Heart left ventricle (tissue), 16 donors: ENCODE data around the gene CBX8. TPM values are rescaled to one million over a fixed set of nuclear protein-coding genes. Genes with fewer than 3 reads are reported as not detected.
A peak's percentile ranks its signal among the peaks of the same experiment; 100 is the strongest.

Experiments used
- ATAC-seq, 4 donors: fragments of 200-7000 bp; cut with Tn5 transposase; one replicate each; pipeline ENCODE4 v1.9.1; 2020 to 2022; ENCODE audit warnings: moderate library complexity in 4 of 4, mild to moderate bottlenecking in 3 of 4, moderate number of reproducible peaks in 1 of 4
- DNase-seq, 5 donors: peaks; one replicate each; pipeline ENCODE4 v3.0.0-alpha.2; 2020
- H3K27ac ChIP-seq, 12 donors: fragments of 200-600 bp; sonication (generic) in 4 of 12; one replicate each; pipeline versions ENCODE4 v1.5.0 to v1.8.0; 2016 to 2022; ENCODE audit warnings: mild to moderate bottlenecking in 2 of 12
- H3K27me3 ChIP-seq, 9 donors: fragments of 200-600 bp; sonication (generic) in 2 of 9; one replicate each; pipeline versions ENCODE4 v1.5.1 to v1.8.0; 2016 to 2022; ENCODE audit warnings: mild to moderate bottlenecking in 3 of 9
- H3K36me3 ChIP-seq, 9 donors: fragments of 200-600 bp; sonication (generic) in 2 of 9; one replicate each; pipeline versions ENCODE4 v1.5.0 to v1.8.0; 2018 to 2022; ENCODE audit warnings: mild to moderate bottlenecking in 2 of 9
- H3K4me1 ChIP-seq, 12 donors: fragments of 200-600 bp; sonication (generic) in 4 of 12; one replicate each; pipeline versions ENCODE4 v1.5.0 to v1.8.0; 2016 to 2022; ENCODE audit warnings: mild to moderate bottlenecking in 3 of 12
- H3K4me3 ChIP-seq, 12 donors: fragments of 200-600 bp; sonication (generic) in 4 of 12; one replicate each; pipeline versions ENCODE4 v1.5.0 to v1.8.0; 2017 to 2022; ENCODE audit warnings: mild to moderate bottlenecking in 9 of 12, moderate library complexity in 4 of 12
- H3K9me3 ChIP-seq, 12 donors: fragments of 200-600 bp; sonication (generic) in 4 of 12; one replicate each; pipeline versions ENCODE4 v1.5.0 to v1.8.0; 2016 to 2022; ENCODE audit warnings: mild to moderate bottlenecking in 1 of 12
- POLR2A ChIP-seq, 2 donors: fragments of 450-650 bp; IDR thresholded peaks; one replicate each; pipeline ENCODE4 v1.6.1; 2017; ENCODE audit warnings: antibody characterized with exemption in 2 of 2, mild to moderate bottlenecking in 2 of 2, moderate library complexity in 2 of 2
- WGBS, 4 donors: extraction: QIAGEN DNeasy Blood & Tissue Kit in 2 of 4; methylation state at CpG; one replicate each; pipeline versions ENCODE4 v1.1.5 to v1.1.7; 2013 to 2018; 5-methylcytosine and 5-hydroxymethylcytosine counted together
- intact Hi-C, 10 donors: fragments of 100-400 bp; cut with DNase I; formaldehyde crosslinking; loops; one replicate each; pipeline versions ENCODE4 v1.11.1 to v1.14.2; 2022
- polyA plus RNA-seq, 2 donors: library from polyadenylated mRNA; stranded (reverse); fragments of 200-250 nt; gene quantifications; one replicate each; pipeline ENCODE4 v1.2.3, GENCODE V29; 2013
- total RNA-seq, 9 donors: library from RNA; depleted of rRNA in 2 of 9; stranded (reverse); fragments of >200 nt in 2 of 9; fragmentation: NEBNext Ultra II Directional in 3 of 9; extraction: Animal tissue kit (Norgen Biotek cat#: 25700) in 3 of 9; gene quantifications; one replicate each; pipeline versions ENCODE4 v1.1.0 to v1.2.4, GENCODE V29; 2016 to 2023
- TF ChIP-seq, protein P1 (sequence below), 12 donors: fragments of 200-600 bp; sonication (generic) in 4 of 12; IDR thresholded peaks; one replicate each; pipeline versions ENCODE4 v1.5.0 to v1.8.0; 2018 to 2022; ENCODE audit warnings: antibody characterized with exemption in 12 of 12, mild to moderate bottlenecking in 5 of 12
- donor health status: ischemic (EF 13 %, LVEDD 7.1; RV severe dilation, severe dysfunction).
- donor health status: healthy with polysubstance abuse.
- donor health status: DM: no; HTN: yes; CAD: no.
- donor health status: DM: no; HTN: no; CAD: no.
- donor health status: ischemic (EF 25% LVEDD 6.9; RV normal size, moderate dysfunction).
- donor health status: ischemic (EF 25% LVEDD 5.7; RV mildly dilated, moderate dysfunction).
- donor health status: healthy.
- donor health status: DM: yes; HTN: yes; CAD: no.
- donor health status: ischemic (EF 35%, LVEDD 5.7; RV mildly dilated, moderate dysfunction).
- donor health status: nonischemic (EF 11% LVEDD 7.7; RV severe dilation, severe dysfunction).
- donor health status: DM: yes; HTN: yes; CAD: no.
- donor health status: PGD.
- donor health status: ischemic (EF 29% LVEDD 5.4; RV normal size, mild dysfunction).
- donor health status: nonischemic (EF 23%, LVEDD 6.1; RV moderate dilation, normal function).

The CBX8 gene
- total and polyA plus RNA-seq, 11 donors = 1.5 to 9.2 (median 5.1) TPM

DNA sequence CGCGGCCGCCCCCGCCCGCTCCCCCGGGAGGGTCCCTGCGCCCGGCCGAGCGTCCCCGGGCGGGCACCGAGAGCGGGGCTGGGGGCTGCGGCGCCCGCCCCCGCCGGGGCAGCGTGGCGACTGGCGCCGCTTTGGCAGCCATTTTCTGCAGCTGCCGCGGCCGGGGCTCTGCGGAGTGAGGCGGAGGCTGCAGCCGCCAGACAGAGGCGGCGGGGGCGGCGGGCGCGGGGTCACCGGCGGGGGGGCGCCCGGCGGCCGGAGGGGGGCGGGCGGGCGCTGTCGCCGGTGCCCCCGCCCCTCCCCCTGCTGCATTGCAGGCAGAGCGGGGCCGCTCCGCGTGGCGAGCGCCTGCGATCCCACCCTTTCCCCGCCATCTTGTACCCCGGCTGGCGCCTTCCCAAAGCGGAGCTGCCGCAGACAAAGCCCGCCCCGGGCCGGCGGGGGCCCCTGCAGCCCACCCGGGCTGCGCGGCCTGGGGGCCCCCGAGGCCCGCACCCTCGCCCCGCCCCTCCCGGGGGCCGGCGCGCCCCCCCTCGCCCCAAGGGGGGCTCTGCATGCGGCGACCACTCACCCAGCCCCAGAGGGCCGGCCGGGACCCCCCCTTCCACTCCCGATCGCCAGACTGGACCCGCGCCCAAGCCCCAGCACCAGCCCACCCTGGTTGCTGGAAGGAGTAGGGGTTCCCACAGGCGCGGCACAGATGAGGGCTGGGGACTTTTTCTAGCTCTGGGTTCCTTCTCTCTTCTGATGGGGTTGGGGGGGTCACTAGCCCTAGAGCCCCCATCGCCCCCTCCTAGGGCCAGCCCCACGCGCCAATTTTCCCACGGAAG lies 16.6 kb upstream of the CBX8 start:
- DNase-seq (peak in 1 of 5 donors; percentile 30), ATAC-seq (no peak)
- intact Hi-C loops = loop anchor here in 3 of 10 donors (2.0 to 5.0 kb wide), 2 partner anchors 25 to 179 kb away; partner anchors contain the start of gene CBX4 (in 2 of the 3)
- TF ChIP-seq POLR2A (IDR thresholded peaks at IDR 0.05) = no peak
- TF ChIP-seq, protein P1, sequence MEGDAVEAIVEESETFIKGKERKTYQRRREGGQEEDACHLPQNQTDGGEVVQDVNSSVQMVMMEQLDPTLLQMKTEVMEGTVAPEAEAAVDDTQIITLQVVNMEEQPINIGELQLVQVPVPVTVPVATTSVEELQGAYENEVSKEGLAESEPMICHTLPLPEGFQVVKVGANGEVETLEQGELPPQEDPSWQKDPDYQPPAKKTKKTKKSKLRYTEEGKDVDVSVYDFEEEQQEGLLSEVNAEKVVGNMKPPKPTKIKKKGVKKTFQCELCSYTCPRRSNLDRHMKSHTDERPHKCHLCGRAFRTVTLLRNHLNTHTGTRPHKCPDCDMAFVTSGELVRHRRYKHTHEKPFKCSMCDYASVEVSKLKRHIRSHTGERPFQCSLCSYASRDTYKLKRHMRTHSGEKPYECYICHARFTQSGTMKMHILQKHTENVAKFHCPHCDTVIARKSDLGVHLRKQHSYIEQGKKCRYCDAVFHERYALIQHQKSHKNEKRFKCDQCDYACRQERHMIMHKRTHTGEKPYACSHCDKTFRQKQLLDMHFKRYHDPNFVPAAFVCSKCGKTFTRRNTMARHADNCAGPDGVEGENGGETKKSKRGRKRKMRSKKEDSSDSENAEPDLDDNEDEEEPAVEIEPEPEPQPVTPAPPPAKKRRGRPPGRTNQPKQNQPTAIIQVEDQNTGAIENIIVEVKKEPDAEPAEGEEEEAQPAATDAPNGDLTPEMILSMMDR (IDR thresholded peaks at IDR 0.05) = no peak
- Histone ChIP-seq H3K4me1 (peaks cover 4 to 63% (median 34%) of the 10 kb centered on the region in 12 donors), H3K27ac (no peak overlapping the region), H3K36me3 (no peaks in the 10 kb centered on the region), H3K27me3 (peaks cover 56 to 88% (median 74%) of the 10 kb centered on the region in 9 donors), H3K9me3 (no peaks in the 10 kb centered on the region), H3K4me3 (peak overlapping the region in 10 of 12 donors; percentile 4 to 61 (median 40))
- 4 to 13% (median 6%) methylated on average over 17 to 89 of the region's 89 CpGs for WGBS, 4 donors

DNA sequence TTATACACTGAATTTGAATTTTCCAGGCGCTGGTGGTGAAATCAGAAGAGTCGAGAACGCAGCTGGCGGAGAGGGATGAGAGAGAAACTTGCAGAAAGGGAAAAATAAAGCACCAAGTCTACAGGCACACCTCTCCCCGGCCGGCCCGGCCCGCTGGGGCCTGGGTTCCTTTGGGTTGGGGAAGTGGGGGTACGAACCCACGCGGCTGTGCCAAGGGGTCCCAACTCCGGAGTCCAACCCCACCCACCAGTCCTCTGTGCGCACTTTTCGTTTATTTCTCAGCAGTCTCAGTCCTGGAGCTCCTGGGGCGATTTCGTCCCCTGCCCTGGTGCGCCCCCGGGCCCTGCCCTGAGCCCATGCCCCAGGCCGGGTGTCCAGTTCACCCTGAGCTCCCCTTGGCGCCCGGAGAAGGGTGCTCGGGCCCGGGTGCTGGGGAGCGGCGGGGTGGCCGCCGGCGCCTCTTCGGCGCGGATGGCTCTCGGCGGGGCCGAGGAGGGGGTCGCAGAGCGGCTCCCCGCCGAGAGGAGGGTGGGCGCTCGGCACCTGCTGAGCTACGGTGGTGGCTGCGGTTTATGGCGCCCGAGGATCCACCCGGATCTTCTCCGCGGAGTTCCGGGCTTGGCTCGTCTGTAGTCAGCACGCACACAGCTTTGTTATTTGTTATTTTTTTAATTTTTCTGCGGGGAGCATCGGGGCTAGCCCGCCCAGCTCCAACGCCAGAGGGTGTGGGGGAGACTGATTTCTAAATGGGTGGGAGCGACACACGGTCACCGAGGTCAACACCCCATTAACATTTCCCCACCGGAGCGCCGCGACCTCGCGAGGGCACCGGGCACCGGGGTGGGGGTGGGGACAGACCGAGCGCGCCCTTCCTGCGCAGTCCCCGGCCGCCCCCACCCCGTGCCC lies 15.7 kb upstream of the CBX8 start:
- peak overlapping the region in 11 of 12 donors; percentile 4 to 61 (median 40) for H3K4me3 ChIP-seq
- no peaks in the 10 kb centered on the region for H3K36me3 ChIP-seq
- WGBS, 4 donors = 19 to 43% (median 28%) methylated on average over 48 to 72 of the region's 72 CpGs
- peaks cover 65 to 93% (median 83%) of the 10 kb centered on the region in 9 donors for H3K27me3 ChIP-seq
- DNase-seq = no peak
- H3K9me3 ChIP-seq = no peaks in the 10 kb centered on the region
- peaks cover 4 to 63% (median 34%) of the 10 kb centered on the region in 12 donors for H3K4me1 ChIP-seq
- intact Hi-C loops = loop anchor here in 3 of 10 donors (2.0 to 5.0 kb wide), 2 partner anchors 26 to 180 kb away; partner anchors contain the start of gene CBX4 (in 2 of the 3)
- no peak overlapping the region for H3K27ac ChIP-seq
- TF ChIP-seq, protein P1 (IDR thresholded peaks at IDR 0.05) = no peak
- no peak for TF ChIP-seq POLR2A (IDR thresholded peaks at IDR 0.05)
- no peak for ATAC-seq

GRCh38 chr17:79811868-79812352 lies 15.0 kb upstream of the CBX8 start:
- Histone ChIP-seq H3K4me3 (peak overlapping the region in 6 of 12 donors; percentile 21 to 46 (median 31)), H3K36me3 (no peaks in the 10 kb centered on the region), H3K27me3 (peaks cover 68 to 94% (median 90%) of the 10 kb centered on the region in 9 donors), H3K4me1 (peaks cover 4 to 63% (median 34%) of the 10 kb centered on the region in 12 donors), H3K27ac (no peak overlapping the region), H3K9me3 (no peaks in the 10 kb centered on the region)
- no peak for DNase-seq
- no peak for ATAC-seq
- TF ChIP-seq POLR2A (IDR thresholded peaks at IDR 0.05) = no peak
- TF ChIP-seq, protein P1 (IDR thresholded peaks at IDR 0.05) = no peak
- 22 to 36% (median 25%) methylated on average over 20 of the region's 20 CpGs for WGBS, 4 donors
- intact Hi-C loops = loop anchor here in 4 of 10 donors (2.0 to 5.0 kb wide), 4 partner anchors 19 to 180 kb away; partner anchors contain the start of gene CBX4 (in 2 of the 4)
